Sigmoid colon (tissue), 4 donors: ENCODE data around the gene HK3.

Experiments
- EP300 ChIP-seq, 4 donors: sonication (generic); formaldehyde crosslinking; IDR thresholded peaks; one replicate each; pipeline ENCODE4 v1.6.1; 2017; ENCODE audit warnings: antibody characterized with exemption in 4 of 4
- POLR2A ChIP-seq, 2 donors: fragments of 450-650 bp; IDR thresholded peaks; one replicate each; pipeline ENCODE4 v1.6.1; 2016; ENCODE audit warnings: antibody characterized with exemption in 2 of 2, mild to moderate bottlenecking in 2 of 2, moderate library complexity in 2 of 2
- POLR2AphosphoS5 ChIP-seq, 4 donors: sonication (generic); formaldehyde crosslinking; IDR thresholded peaks; one replicate each; pipeline ENCODE4 v1.6.1; 2017; ENCODE audit warnings: antibody characterized with exemption in 4 of 4
- TF ChIP-seq, protein P1 (sequence below), 4 experiments: fragments of 450-650 bp in 3 of 4; fragments of 200-600 bp in 1 of 4; IDR thresholded peaks; one replicate each; pipeline ENCODE4 v1.5.1; 2016 to 2019; ENCODE audit warnings: antibody characterized with exemption in 4 of 4, mild to moderate bottlenecking in 3 of 4, moderate library complexity in 2 of 4

DNA sequence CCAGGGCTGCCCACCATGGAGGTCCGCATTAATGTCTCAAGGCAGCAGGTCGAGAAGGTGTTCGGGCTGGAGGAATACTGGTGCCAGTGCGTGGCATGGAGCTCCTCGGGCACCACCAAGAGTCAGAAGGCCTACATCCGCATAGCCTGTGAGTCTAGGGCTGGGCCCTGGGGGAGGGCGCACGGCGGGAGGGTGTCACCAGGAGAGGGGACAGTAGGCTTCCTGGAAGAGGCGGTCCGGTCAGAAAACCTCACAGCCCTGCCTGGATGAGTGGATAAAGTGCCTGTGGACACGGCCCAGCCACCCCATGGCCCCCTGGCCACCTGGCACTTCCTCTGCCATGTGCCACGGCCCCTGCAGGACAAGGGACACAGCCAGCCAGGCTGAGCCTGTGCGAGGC is 31.0 kb downstream of the HK3 start:
- TF ChIP-seq, protein P1, sequence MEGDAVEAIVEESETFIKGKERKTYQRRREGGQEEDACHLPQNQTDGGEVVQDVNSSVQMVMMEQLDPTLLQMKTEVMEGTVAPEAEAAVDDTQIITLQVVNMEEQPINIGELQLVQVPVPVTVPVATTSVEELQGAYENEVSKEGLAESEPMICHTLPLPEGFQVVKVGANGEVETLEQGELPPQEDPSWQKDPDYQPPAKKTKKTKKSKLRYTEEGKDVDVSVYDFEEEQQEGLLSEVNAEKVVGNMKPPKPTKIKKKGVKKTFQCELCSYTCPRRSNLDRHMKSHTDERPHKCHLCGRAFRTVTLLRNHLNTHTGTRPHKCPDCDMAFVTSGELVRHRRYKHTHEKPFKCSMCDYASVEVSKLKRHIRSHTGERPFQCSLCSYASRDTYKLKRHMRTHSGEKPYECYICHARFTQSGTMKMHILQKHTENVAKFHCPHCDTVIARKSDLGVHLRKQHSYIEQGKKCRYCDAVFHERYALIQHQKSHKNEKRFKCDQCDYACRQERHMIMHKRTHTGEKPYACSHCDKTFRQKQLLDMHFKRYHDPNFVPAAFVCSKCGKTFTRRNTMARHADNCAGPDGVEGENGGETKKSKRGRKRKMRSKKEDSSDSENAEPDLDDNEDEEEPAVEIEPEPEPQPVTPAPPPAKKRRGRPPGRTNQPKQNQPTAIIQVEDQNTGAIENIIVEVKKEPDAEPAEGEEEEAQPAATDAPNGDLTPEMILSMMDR (IDR thresholded peaks at IDR 0.05), result no peak
- TF ChIP-seq EP300 (IDR thresholded peaks at IDR 0.05), result no peak
- no peak for TF ChIP-seq POLR2A (IDR thresholded peaks at IDR 0.05)
- TF ChIP-seq POLR2AphosphoS5 (IDR thresholded peaks at IDR 0.05), result no peak
